Gastroesophageal sphincter (tissue), 3 donors: Measurements from ENCODE around the gene LINS1.

Experiments used
- CTCF ChIP-seq, 4 experiments: fragments of 200-600 bp in 2 of 4; fragments of 450-650 bp in 2 of 4; sonication (generic) in 1 of 4; IDR thresholded peaks; one replicate each; pipeline ENCODE4 v1.5.1; 2017 to 2019; ENCODE audit warnings: antibody characterized with exemption in 4 of 4, mild to moderate bottlenecking in 2 of 4, moderate library complexity in 2 of 4
- POLR2A ChIP-seq, 2 donors: fragments of 450-650 bp; IDR thresholded peaks; one replicate each; pipeline ENCODE4 v1.6.1; 2017; ENCODE audit warnings: antibody characterized with exemption in 2 of 2, mild to moderate bottlenecking in 2 of 2, moderate library complexity in 1 of 2
- POLR2AphosphoS5 ChIP-seq: sonication (generic); formaldehyde crosslinking; IDR thresholded peaks from one replicate; pipeline ENCODE4 v1.6.1; 2017; ENCODE audit warnings: antibody characterized with exemption

GRCh38 chr15:100597862-100598261 lies 4.1 kb downstream of the LINS1 start:
- TF ChIP-seq POLR2A (IDR thresholded peaks at IDR 0.05) (no peak), CTCF (IDR thresholded peaks at IDR 0.05) (no peak), POLR2AphosphoS5 (no peak)
